Retinal pigment epithelial cell (primary cell): Measurements from ENCODE around the gene SMIM24.

ENCODE experiments used
- DNase-seq: peaks from one replicate; pipeline ENCODE4 v3.0.0-alpha.2; 2010; ENCODE audit warnings: low read depth
- H3K4me3 ChIP-seq: 2 replicates; pipeline ENCODE4 v1.5.1; 2011; ENCODE audit warnings: mild to moderate bottlenecking, low read length, control low read depth, moderate library complexity
- CTCF ChIP-seq: conservative IDR thresholded peaks from 2 replicates; pipeline ENCODE4 v1.5.1; 2011; ENCODE audit warnings: low read depth, low read length, control low read depth, inconsistent platforms

Gene SMIM24

GRCh38 chr19:3506384-3507340 is 26.3 kb upstream of the SMIM24 start:
- no peak for TF ChIP-seq CTCF
- H3K4me3 ChIP-seq: peak overlapping the region; percentile 82
- no peak for DNase-seq

- DNase-seq: peak; percentile 89
- peak within 1 kb of the TSS; percentile 82 for H3K4me3 ChIP-seq
- TF ChIP-seq CTCF: no peak
Observed at GRCh38 chr19:3505598-3506383, 25.5 kb upstream of the SMIM24 start, which contains the start of gene FZR1. FZR1 (plus strand) TSS chr19:3506311; CDS start chr19:3522990, 16,679 bp downstream.

GRCh38 chr19:3504735-3505134 is 24.4 kb upstream of the SMIM24 start:
- no peak overlapping the region for H3K4me3 ChIP-seq
- no peak for TF ChIP-seq CTCF
- DNase-seq: no peak

- no peak for DNase-seq
- H3K4me3 ChIP-seq: no peak overlapping the region
- TF ChIP-seq CTCF: no peak
Observed at GRCh38 chr19:3503036-3503572, 22.8 kb upstream of the SMIM24 start.

GRCh38 chr19:3501780-3502179 is 21.5 kb upstream of the SMIM24 start:
- no peak for DNase-seq
- H3K4me3 ChIP-seq: no peak overlapping the region
- TF ChIP-seq CTCF: no peak

GRCh38 chr19:3500429-3501101 is 20.2 kb upstream of the SMIM24 start, which contains the start of gene DOHH:
DOHH (minus strand) TSS chr19:3500674; CDS start chr19:3496814, 3,860 bp downstream.
- DNase-seq: peak; percentile 90
- H3K4me3 ChIP-seq: peak within 1 kb of the TSS; percentile 97
- TF ChIP-seq CTCF: no peak
